HEK293 (cell line): ENCODE data around the gene PEPD.

ENCODE experiments used
- CTCF ChIP-seq: fragments of 450-650 bp; formaldehyde crosslinking; IDR thresholded peaks from 2 replicates; pipeline ENCODE4 v1.5.1; 2016; ENCODE audit warnings: missing biosample characterization, missing genetic modification characterization
- ZBTB44 ChIP-seq: fragments of 450-650 bp; IDR thresholded peaks from 2 replicates; pipeline ENCODE4 v1.5.1; 2018; ENCODE audit warnings: missing biosample characterization, mild to moderate bottlenecking, missing genetic modification characterization
- ZBTB48 ChIP-seq: fragments of 450-650 bp; formaldehyde crosslinking; IDR thresholded peaks from 2 replicates; pipeline ENCODE4 v1.5.1; 2016; ENCODE audit warnings: missing biosample characterization, missing genetic modification characterization
- ZNF510 ChIP-seq: fragments of 450-650 bp; formaldehyde crosslinking; IDR thresholded peaks from 2 replicates; pipeline ENCODE4 v1.5.1; 2018; ENCODE audit warnings: mild to moderate bottlenecking, missing genetic modification characterization, missing biosample characterization; ENCODE audit not compliant: insufficient replicate concordance
- ZNF549 ChIP-seq: fragments of 450-650 bp; IDR thresholded peaks from 2 replicates; pipeline ENCODE4 v1.5.1; 2018; ENCODE audit warnings: missing biosample characterization, missing genetic modification characterization, mild to moderate bottlenecking, inconsistent platforms, moderate library complexity

DNA sequence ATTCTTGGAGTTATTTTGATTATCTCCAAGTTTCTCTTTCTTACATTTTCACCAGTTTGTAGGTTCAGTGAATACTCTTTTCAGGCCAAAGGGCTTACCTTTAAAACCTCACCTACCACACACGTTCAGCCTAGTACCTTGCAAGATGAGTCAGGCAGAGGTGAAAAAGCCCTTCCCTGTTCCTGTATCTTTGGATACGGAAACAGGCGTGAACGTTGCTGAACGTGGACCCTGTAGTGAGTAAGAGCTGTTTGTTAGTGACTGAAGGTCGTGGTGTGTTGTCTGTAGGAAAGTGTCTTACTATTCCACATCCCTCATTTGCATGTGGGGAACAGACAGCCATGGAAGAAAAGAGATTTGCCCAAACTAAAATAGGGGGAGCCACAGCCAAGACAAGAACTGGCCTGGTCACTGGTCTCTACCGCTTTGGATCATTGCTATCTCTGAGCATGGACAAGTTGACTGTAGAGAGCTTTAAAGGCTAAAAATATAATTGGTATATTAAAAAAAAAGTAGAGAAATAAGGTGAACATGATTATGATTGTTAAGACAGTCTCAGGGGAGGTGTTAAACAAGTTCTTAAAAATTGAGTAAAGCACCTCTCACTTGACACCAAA lies 144.5 kb downstream of the PEPD start:
- TF ChIP-seq ZNF549 (tag by site-specific recombination): no peak
- TF ChIP-seq ZNF510 (tag by site-specific recombination): no peak
- no peak for TF ChIP-seq ZBTB48
- TF ChIP-seq CTCF: no peak
- TF ChIP-seq ZBTB44 (tag by site-specific recombination): no peak
